Stimulated activated CD8-positive, alpha-beta memory T cell treated with anti-CD3 and anti-CD28 coated beads, Interleukin-7, amount 100 ng/mL, for 48 hours (primary cell): Measurements from ENCODE around the gene ACOX2.
A peak's percentile ranks its signal among the peaks of the same experiment; 100 is the strongest.
"Not testable (repeated sequence)": the region's sequence is repeated elsewhere in the genome, so short reads cannot be mapped to it uniquely, and the experiment has no call there.

ENCODE experiments used
- DNase-seq, 2 donors: peaks; one replicate each; pipeline ENCODE4 v3.0.0-alpha.2; 2020; ENCODE audit warnings: low read depth in 1 of 2; ENCODE audit errors: extremely low read depth in 1 of 2

ACOX2 gene

DNA sequence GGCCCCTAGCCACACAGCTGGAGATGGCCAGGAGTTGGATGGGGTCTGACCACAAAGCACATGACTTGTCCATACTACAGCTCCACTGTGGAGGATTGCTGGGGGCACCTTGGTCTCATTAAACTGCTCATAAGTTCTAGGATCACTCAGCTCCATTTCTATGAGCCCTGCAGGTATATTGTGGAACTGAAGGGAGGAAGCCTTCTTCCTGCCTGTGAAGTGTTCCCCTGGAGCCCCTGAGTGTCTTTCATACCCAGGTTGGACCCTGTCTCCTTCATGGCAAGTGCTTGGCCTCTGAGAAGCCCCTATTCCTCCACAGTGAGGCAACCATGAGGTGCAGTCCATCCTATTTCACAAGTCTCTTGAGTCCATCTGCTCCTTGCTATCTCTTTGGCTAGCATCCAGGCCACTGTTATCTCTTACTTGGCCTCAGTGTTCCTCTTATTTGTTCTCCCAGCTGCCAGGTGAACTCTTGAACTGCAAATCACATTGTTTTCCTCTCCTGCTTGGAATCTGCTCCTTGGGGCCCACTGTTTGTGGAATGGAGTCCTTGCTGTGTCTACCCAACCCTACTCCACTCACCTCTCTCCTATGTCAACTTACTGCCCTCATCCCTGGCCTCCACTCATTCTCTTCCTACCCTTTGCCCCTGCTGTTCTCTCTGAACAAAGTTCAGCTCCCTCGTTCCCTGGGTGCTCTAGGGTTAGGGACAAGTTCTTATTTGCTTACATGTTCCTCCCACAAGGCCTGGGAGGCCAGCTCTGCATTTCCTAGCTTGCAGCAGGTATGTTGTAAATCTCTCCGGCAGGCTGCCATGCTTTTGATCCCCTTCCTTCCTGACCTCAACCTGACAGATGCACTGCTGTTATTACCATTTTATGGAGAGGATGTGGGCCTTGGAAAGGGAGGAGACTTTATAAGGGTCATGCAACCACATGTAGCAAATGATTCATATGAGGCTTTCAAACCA is 1.2 kb downstream of the ACOX2 start:
- no peak for DNase-seq

DNA sequence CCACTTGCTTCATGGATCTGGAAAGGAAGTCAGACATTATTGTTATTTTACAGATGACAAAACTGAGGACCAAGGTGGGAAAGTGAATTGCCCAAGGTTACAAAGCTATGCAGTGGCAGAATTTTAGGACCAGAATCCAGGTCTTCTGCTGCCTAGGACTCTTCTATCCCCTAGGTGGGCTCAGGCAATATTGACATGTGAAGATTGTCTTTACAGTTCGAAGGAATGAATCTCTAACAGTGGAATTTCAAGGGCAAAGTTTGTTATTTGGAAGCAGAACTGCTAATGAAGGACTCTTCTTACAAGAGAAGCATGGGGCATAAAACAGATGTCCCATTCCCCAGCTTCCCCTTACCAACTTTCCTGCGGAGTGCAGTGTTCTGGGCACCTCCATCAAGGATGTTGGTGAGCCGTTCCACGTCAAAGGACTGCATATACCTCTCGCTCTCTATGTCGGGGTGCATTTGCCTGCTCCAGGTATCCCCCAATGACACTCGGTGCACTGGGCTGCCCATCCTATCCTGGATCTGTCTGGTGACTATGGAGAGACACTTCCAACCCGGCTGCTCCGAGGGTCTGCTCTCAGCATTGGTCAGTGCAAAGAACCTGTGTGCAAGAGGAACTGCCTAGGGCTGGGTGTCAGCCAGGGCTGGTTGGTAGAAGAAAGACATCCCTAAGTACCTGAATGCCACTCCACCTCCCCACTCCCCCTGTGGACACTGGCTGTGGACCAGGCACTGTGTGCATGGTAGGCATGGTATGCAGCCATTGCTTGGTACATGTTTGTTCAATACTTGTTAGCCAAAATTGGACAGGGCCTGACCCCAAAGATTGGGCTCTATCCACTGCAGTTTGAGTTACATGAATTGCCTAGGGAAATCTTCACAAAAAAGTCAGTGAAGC is 2.1 kb downstream of the ACOX2 start:
- DNase-seq = no peak

DNA sequence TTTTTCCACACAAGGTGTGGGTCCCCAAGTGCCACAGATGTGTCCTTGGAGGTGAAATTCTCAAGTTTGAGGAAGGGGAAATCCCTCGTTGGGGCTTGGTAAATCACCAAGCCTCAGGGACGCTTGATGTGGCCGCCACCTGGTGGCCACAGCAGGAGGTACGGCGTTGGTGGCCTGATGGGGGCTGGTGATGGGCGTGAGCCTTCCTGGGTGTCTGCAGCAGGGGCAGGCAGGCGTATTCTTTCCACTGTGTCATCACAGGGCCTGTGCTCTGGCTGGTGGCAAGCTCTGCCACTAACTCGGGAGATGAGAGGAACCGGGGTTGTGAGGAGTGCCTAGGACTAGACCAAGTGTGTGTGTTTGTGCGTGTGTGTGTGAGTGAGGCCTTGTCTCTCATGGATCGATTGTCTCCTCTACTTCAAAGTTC is 4.2 kb downstream of the ACOX2 start:
- peak; percentile 63 to 75 for DNase-seq

DNA sequence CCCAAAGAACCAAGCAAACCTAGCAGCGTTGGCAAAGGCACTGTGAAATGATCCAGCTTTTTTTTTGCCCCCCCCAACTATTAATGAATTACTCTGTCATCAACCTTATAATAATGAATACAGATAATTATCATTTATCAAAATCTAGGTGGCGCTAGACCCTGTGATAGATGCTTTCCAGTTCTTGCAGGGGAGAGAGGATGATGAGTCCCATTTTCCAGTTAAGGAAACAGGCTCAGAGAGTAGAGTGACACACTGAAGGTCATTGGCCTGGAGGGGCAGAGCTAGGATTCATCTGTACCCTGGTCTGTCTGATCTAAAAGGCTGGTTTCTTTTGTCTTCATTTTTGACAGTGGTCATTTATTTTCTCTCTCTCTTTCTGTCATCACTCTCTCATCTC is 5.0 kb downstream of the ACOX2 start:
- no peak for DNase-seq

DNA sequence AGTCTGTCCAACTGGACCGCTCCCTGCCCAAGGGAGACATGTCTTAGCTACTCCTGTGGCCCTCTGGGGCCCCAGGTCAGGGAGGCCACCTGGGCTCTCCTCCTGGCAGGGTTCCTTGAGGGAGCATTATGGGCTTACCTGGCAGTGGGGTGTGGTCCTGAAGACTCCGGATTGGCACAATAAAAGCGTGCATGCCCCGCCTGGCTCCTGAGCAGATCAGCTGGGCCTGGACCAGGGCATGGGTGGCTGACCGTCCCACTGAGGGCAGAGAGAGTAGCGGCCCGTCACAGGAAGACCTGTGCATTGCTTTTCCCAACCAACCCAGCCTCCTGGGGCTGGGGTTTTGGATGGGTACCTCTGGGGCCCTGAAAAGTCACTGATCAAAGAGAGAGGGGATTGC is 5.4 kb downstream of the ACOX2 start:
- no peak for DNase-seq

DNA sequence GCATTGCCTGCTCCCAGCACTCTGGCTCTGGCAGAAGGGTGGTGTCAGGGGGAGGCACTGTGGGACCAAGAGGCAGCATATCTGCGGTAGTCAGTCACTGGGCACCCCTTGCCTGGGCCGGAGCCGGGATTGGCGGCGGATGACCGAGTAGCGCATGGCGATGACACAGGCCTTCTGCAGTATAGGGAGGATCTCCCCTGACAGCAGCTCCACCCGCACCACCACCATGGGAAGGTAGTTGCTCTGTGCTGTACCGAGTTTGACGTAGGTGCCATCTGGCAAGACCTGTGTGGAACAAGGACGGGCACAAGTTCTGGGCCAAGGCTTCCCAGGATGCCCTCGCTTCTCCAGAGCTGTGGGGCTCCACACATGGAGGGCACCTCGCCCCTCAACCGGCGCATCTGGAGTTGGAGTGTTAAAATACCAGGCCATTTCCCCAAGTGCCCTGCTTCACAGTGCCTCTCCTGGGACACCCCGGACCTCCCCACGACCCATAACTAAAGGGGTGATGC is 6.6 kb downstream of the ACOX2 start:
- DNase-seq = no peak

DNA sequence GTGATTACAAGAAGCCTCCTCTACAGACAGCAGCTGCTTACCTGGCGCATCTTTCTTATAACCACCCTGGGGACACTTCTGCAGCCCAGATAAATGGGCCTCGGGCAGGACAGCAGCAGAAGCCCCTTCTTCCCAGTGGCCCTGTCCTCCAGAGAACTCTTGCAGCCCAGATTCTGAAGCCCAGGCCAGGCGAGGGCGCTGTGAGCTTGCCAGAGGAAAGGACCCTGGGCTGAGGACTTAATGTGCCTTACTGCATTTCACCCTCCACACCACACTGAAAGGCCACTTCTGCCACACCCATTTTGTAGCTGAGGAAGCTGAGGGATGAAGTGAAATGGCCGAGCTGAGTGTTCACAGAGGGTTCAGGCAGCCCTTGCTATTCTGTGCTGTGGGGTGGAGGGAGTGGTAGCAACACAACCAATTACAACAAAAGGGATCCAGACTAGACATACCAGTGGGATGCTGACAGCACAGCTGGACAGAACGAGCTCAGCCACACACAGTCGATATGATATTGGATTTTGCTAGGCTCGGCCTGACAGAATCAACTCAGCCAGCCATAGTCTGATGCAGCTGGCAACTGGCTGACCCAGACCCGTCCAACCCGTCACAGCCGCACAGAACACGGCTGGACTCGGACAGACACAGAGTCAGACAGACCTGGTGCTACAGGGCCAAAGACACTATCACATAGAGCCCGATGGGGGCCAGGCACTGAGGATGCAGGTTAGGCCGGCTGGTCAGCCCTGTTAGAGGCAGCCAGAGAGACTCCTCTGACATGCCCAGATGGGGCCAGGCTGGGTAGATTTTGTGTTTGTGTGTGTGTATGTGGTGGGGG is 7.3 kb downstream of the ACOX2 start:
- DNase-seq = no peak

DNA sequence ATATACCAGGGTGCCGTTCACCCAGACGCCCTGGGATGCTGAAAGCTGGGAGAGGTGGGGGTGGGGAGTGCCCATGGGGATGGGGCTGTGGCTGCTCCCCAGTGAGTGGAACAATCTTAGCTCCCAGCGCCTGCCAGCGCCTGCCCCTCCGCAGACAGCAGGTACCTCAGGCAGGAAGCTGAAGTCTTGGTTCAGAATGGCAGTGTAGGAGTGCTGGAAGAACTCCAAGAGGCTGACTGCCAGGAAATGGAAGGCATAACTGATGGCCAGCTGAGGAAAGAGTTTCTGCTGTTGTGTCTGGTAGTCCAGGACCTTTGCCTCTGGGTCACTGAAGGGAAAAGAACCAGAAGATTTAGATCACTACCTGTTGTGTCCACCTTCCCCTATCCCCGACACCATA is 8.4 kb downstream of the ACOX2 start:
- DNase-seq = no peak

DNA sequence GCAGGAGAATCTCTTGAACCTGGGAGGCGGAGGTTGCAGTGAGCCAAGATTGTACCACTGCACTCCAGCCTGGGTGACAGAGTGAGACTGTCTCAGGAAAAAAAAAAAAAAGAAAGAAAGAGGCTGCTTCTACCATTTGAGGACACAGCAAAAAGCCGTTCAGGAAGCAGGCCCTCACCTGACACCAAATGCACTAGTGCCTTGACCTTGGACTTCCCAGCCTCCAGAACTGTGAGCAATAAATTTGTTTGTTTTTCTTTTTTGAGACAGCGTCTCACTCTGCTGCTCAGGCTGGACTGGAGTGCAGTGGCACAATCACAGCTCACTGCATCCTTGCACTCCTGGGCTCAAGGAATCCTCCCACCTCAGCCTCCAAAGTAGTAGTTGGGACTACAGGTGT is 9.6 kb downstream of the ACOX2 start:
- DNase-seq = not testable (repeated sequence)

DNA sequence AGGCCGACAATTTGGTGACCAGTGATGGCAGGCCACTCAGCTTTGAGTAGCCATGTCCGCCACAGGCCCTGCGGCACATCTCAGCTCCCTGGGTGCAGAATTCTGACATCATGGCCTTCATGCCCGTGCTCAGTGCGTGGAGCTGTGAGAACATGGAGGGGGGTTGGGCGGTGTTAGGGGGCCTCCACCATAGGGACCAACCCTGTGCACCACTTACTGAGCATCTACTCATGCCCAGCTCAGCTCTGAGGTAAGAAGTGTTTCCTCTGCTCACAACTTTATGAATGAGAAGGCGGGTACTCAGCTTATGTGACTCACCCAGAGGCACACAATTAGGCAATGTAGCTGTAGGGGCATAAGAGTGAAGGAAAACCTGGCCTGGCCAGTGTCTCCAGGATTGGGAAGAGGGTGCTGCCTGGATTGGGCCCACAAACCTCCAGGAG is 10.5 kb downstream of the ACOX2 start:
- DNase-seq = no peak

DNA sequence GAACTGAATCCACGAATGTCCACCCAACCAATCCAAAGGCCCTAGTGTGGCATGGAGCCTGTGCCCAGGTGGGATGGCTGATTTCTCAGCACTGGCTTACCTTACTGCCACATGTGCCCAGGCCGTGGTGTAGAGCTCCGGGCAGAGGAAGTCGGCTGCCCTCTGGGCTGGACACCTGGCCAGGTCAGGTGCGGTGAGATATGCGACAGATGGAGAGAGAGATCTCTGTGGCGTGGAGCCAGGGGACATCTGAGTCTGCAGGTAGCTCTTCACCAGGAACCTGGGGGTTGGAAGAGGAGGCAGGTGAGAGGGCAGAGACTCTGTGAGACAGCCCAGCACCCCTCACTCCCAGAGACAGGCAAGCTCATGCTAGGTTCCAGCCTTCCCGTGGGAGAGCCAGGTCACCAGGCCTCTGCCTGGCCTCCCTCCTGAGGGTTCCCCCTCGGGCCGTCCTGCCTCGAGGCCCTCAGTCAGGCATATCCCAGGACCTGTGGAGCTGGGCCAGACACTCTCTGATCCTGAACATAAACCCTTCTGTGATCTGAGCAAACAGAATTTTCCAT is 12.6 kb downstream of the ACOX2 start:
- no peak for DNase-seq

DNA sequence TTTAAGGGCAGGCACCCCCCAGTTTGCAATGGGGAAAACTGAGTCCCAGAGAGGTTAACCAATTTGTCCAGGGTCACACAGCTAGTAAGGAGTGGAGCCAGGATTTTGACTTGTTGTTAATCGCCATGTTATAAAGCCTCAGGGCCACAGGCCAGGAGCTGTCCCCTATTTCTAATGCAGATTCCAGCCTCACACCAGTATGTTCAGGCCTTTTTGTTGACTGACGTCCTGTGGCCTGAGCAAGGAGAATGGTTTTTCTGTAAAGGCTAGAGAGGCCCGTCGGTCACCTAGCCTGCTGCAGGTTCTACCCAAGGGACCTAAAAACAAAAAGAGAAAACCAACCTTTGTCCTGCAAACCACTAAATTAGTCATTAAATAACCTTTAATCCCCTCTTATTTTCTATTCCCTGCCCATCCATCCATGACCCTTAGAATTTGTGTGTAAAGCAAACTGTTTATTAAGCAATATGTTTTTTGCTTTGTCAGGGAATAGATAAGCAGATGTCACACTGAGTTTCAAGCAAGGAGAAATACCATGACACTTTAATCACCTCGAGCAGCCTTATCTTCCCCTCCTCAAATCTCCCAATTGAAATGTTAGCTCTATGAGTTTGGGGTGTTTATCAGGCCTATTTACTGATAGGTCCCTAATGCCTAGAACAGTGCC is 14.1 kb downstream of the ACOX2 start:
- DNase-seq = no peak

DNA sequence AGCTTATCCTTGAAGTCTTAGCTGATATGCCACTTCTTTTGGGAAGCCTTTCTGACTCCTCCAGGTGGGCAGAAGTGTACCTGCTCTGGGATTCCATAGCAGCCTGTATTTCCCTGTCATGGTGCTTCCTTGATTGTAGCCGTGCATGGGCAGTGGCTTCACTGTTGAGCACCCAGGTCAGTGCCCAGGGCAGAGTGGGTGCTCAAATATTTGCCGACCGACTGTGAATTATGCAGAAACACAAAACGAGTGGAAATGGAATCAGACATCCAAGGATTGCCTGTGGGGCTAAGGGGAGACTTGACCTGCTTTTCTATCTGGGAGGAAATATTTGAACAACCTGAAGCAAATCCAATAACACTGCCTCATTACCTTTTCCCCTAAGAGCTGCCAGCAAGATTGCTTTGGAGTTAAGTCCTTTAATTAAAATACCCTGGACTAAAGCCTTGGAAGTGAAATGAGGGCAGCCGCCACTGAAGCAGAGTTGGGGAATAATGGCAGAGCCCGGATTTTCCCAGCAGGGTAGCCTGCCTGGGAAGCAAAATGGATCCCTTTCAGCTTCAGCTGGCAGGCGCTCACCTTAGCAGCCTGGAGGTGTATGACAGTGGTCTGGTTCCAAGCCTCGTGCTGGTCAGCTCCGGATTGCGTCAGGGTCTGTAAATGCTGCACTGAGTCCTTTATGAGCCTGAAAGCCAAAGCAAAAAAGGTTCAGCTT is 14.9 kb downstream of the ACOX2 start:
- no peak for DNase-seq

DNA sequence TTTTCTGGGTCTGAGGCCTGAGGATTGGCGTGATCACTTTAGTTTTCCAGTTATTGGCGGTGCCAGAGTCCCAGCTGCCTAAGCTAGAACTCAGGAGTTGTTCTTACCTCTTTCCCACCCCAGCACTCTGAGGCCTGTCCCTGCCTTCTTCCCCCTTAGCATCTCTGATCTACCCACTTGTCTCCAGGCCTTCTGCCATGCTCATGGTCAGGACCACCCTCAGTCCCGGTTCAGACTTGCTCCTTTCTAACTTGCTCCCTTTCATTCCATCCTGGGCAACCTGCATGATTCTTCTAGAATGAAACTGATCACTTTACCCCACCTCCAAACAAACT is 15.7 kb downstream of the ACOX2 start:
- no peak for DNase-seq

DNA sequence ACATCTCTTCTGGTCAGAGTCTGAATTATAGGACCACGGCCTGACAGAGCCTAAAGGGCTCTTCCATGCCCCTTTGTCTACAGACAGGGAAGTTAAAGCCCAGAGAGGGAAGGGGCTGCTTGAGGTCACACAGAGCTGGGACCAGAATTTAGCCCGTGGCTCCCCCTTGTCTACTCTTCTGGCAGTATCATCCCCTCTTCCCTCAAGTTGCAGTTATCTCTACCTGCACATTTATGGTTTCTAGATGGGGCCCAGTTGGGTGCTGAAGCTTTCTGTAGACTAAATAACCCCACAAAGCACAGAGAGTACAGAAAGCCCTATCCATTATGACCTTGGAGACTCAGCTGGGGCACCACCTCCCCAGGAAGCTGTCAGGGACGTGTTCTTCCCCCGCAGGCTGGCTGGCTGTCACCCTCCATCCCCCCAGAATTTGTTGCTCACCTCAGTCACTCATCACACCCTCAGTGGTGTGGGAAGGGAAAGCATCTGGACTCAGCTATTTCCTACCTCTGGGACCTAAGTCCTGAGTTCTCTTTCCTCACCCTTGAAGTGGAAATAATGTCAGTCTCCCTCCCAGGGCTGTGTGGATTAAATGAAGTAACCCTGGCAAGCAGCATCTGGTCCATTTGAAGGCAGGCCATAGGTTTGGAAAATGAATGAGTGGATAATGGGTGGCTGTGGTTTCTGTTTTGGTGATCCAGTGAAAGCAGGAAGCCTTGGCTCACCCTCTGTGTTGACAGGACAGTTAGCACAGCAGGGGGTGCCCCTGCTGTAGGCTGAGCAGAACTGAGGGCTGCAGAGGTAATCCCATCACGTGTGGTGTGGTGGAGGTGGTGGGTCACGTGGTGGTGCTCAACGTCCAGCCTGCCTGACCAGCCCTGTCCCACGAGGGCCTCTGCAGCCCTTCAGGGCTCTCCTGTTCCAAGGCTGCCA is 16.3 kb downstream of the ACOX2 start:
- no peak for DNase-seq

DNA sequence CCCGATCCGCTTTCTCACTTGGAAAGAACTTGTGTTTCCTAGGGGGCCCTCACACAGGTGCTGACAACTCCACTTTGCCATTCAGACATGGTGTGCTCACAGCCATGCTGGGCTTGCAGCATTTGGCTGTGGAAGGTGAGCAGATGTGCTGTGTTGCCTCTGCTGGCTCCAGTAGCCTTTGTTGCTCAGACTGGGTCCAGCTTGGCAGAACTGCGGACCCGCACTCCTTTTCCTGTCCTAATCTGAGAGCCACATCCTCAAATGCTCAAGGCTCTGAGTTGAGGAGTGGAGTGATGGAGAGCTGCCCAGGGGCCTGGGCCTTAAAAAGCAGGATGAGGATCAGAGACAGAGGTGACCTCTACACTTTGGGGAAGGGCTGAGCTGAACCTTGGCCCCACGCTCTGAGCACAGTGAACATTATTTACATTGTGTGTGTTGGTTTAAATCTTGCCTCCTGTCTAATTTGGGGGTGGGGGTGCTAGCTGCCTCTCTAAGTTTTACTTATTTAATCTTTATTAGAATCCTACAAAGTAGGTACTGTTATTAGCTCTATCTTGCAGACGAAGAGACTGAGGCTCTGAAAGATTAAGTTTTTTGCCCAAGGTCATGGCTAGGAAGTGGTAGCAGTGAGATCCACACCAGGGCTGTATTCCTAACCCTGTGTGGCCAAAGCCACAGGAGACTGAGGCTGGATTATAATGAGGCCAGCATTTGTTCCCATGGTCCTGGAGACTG is 17.2 kb downstream of the ACOX2 start:
- no peak for DNase-seq

DNA sequence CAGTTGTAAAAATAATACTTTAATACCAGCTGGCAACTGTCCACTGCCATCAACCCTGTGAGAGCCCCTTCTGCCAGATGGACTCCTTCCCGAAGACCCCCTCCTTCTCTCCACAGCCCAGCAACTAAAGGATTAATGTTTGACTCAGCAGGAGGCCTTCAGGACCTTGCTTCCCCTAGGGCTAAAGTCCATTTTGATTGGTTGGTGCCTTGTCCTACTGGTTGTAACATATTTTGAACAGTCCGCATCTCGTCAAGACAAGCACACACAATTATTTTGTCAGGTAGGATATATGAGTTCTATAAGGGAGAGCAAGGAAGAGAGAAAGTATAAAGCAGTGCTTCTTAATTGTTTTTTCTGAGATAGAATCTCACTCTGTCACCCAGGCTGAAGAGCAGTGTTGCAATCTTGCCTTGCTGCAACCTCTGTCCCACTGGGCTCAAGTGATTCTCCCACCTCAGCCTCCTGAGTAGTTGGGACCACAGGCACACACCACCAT is 18.6 kb downstream of the ACOX2 start:
- no peak for DNase-seq
